Hematopoietic multipotent progenitor cell treated with erythropoietin and hydrocortisone succinate and interleukin-3 and kit ligand, for 15 days (in vitro differentiated cells): Measurements from ENCODE around the gene VPS8.
"Not testable (repeated sequence)": the region's sequence is repeated elsewhere in the genome, so short reads cannot be mapped to it uniquely, and the experiment has no call there.

Experiments used
- DNase-seq: peaks from one replicate; pipeline ENCODE4 v3.0.0-alpha.2; 2015; ENCODE audit warnings: low spot score

Gene VPS8

GRCh38 chr3:184872200-184872599 is 60.2 kb downstream of the VPS8 start:
- no peak for DNase-seq

GRCh38 chr3:184873141-184873540 is 61.2 kb downstream of the VPS8 start:
- no peak for DNase-seq

DNA sequence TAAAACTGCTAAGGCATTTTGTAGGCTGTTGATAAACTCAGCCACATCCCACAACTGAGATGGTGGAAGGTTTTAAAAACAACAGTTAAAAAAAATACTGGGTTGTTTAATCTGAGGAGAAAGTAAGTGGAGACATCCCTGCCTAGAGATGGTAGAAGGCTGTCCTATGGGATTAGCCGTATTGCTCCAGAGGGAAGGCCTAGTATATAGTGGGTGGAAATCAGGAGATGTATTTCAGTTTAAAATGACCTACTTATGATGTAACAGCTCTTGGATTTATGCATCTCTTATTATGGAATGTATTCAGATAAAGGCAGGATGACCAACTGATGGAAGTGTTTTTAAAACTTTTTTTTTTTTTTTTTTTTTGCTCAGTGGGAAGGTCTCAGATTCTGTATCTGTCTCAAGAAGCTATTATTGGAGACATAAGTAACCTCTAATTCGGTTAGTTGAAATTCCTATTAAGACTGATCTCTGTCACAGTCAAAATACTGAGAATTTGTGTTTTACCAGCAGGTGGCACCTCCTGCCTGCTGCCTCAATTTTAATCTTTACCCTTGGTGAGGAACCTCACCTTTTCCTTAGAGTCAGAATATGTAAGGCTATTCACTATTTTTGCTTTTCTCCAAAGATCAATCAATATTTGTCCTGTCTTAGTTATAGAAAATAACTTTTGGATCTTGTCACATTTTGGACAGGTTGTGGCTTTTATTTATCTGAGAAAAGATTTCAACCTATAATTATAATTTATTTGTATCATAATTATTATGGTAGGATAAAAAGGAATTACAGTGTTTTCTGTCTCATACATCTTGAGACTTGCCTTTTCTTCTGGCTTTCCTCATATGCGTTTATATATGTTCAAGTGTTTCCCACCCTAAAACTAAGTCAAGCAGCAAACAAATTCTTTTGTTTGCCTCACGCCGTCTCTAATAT is 63.0 kb downstream of the VPS8 start:
- peak; percentile 23 for DNase-seq

DNA sequence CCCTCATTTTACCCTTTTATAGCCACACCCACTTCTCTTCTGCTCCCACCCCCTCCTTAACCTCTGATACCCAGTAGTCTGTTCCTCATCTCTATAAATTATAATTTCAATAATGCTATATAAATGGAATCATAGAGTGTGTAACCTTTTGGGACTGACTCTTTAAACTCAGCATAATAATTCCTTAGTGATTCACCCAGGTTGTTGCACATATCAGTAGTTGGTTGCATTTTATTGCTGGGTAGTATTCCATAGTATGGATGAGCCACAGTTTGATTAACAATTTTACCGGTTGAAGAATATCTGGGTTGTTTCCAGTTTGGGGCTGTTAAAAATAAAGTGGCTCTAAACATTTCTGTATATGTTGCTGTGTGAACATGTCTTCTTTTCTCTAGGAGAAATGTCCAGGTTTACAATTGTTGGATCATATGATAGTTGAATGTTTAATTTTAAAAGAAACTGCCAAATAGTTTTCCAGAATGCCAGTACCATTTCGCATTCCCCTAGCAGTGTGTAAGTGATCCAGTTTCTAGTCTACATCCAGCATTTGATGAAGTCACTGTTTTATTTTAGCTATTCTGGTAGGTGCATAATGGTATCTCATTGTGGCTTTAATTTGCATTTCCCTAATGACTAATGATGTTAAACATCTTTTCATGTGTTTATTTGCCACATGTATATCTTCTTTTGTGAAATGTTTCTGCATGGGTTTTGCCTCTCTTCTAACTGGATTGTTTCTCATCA is 68.5 kb downstream of the VPS8 start:
- no peak for DNase-seq

GRCh38 chr3:184884359-184885017 is 72.5 kb downstream of the VPS8 start:
- DNase-seq, result no peak

- DNase-seq, result no peak
These were observed 73.1 kb downstream of the VPS8 start for GRCh38 chr3:184885112-184885511.

GRCh38 chr3:184887574-184887973 is 75.6 kb downstream of the VPS8 start:
- DNase-seq, result no peak

DNA sequence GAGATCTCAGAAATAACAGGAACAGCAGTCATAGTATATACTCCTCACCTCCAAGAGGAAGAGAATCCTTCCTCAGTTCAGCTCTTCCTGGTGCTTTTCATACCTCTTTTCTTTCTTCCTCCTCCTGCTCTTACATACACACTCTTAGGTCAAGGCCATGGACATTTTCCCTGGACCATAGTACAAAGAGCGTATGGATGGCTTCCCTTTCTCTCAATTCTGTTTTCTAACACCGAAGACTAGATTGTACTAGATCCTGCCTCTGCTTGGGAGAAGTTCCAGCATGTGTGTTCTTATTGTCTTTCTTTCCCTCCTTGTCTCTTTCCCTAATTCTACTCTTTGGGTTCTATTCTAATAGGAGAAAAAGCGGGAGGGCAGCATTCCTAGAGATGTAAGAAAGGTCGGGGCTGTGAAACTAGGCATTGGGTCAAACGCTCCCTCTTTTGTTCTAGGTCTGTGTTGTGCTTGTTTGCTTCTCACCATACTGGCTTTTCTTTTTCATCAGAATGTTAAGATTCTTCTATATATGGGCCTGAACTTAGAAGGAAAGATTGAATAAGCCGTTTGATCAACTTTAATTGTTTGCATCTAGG is 77.4 kb downstream of the VPS8 start:
- no peak for DNase-seq

DNA sequence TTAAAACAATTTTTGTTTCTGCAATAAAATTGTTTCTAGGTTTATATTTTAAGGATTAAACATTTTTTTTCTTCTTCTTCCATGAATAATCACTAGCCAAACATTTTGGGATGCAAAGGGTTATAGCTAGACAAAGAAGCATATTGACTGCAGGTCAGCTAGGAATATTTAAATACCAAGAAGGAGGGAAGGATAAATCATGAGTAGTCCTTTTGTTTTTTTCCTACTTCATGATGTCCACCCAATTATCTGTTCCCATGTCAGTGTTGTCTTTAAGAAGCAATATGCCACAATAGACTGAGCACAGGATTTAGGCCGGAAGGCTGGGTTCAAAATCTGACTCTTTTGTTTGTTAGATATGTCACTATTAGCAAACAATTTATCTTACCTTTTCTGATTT is 82.1 kb downstream of the VPS8 start:
- DNase-seq, result no peak

DNA sequence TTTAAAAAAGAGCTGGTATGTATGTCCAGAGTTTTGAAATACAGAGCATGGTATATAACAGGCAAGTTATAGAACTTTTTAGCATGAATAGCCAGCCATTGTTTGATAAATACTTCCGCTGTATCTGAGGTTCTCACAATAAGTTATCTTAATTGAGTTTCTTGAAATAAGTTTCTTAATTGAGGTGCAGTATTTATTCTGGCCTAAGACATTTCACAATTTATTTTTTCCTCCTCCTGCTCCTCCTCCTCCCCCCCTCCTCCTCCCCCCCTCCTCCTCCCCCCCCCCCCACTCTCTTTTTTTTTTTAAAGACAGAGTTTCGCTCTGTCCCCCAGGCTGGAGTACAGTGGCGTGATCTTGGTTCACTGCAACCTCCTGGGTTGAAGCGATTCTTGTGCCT is 83.4 kb downstream of the VPS8 start:
- no peak for DNase-seq

DNA sequence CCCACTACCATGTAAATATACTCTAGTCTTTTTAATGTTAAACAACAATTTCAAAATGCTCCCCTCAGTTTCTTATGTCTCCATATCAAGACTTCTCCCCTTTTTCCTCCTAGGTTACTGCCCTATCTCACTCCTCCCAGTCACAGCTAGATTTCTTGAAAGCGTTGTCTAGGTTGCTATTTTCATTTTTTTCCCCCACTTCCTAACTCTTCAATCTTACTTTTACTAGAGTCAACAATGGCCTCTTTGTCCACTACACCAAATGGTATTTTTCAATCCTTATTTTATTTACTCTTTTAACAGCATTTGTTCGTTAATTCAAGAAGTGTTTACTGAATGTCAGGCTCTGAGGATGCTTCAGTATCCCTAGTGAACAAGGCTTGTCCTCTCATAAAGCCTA is 84.4 kb downstream of the VPS8 start:
- DNase-seq, result no peak

DNA sequence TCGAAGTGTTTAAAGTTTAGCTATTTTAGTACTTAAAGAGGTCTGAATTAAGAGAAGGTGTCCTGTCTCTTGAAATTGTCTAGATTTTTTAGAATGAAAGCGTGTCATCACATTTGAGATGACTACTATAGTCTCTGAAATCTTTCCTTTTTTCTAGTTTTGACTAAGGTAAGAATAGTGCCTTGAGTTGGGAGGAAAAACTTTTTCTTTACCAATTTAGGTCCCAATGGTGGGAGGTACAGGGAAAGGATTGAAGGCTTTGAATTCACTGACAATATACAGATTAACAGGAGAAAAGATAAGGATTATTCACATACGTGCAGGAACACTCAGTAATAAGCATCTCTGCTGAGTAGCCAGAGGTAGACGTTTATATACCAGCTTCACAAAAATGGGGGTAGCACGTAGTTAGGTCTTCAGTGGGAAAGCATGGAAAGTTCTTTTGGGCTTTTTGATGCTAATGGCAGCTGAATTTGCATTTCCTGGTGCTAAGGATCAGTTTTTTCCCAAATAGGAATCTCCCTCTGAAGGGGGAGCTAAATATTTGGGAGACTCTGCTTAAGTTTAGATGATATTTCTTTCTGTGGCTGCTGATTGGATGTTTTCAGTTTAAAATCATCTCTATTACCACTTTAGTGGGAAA is 88.1 kb downstream of the VPS8 start:
- no peak for DNase-seq

GRCh38 chr3:184907031-184907430 is 95.1 kb downstream of the VPS8 start:
- not testable (repeated sequence) for DNase-seq

DNA sequence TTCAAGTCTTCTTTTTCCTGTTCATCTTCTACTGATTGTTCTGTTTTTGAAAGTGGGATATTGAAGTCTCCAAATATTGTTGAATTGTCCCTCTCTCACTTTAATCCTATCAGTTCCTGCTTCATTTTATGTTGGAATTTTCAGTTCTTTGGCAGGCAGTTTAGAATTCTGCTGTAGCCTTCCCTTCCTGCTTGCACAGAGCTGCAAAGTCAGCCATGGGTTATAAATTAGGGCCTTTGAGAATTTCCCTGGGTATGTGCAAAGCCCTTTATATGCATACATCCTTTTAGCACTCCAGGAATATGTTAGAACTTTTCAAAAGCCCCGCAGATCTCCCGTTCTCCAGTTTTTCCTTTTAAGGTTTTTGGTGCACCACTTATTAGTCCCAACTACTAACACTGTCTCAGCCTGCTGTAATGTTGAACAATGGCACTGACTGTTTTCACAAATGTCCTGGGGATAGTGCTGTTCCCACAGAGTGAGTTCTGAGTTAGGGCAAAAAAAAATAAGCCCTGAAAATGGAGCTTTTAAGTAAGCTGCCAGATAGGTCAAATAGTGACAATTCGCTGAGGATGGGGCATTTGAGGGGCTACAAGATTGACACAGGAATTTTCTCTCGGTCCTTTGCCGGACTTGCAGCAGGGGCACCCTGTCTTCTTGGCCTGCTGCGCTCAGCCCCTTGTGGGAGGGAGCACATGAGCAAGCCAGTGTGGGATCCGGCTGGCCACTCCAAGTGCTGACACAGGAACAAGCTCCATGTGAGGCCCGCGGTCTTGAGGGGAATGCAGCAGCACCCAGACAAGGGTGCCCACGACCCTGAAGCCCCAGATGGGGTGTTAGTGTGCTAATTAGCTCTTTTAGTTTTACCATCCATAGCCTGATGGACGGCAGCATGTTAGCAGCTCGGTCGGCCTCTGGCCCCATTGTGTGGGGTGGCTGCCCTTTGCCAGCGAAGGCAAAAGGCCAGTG is 96.0 kb downstream of the VPS8 start:
- DNase-seq, result no peak

GRCh38 chr3:184908859-184909258 is 96.9 kb downstream of the VPS8 start:
- no peak for DNase-seq

DNA sequence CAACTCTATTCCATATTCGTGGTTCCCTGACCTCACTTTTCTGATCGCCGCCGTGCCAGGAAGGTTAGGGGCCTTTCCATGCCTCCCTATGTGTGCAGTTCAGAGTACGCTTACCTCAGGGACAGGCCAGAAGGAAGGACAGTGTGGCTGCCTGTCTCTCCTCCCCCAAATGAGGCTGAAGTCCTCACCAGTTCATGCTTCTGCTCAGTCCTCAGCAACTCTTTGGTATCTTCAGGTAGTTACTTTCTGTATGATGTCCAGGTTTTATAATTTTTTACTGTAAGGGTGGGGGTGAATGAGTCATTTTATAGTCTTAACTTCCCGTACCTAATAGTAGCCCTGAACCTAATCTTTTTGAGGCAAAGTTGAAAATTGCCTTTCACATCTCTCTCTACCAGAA is 98.7 kb downstream of the VPS8 start:
- DNase-seq, result no peak

DNA sequence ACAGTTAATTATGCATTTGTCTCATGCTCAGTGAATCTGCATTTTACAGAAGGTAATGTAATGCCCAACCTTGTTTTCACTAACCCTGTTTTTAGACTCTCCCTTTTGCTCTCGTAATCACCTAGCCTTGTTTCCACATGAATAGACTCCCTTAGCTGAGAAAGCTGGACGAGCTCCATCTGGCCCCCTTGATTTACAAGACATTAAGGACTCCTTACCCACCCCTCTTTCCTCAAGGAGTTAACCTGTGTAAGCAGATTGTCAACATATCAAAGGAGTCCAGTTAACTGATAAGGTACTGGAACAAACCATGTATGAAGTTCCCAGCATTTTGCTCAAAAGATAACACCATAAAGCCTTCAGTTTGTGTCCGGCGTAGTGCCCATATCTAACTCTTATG is 99.6 kb downstream of the VPS8 start:
- no peak for DNase-seq

- no peak for DNase-seq
These were observed 100.2 kb downstream of the VPS8 start for GRCh38 chr3:184912163-184912562.

GRCh38 chr3:184914628-184915027 is 102.7 kb downstream of the VPS8 start:
- DNase-seq, result no peak

DNA sequence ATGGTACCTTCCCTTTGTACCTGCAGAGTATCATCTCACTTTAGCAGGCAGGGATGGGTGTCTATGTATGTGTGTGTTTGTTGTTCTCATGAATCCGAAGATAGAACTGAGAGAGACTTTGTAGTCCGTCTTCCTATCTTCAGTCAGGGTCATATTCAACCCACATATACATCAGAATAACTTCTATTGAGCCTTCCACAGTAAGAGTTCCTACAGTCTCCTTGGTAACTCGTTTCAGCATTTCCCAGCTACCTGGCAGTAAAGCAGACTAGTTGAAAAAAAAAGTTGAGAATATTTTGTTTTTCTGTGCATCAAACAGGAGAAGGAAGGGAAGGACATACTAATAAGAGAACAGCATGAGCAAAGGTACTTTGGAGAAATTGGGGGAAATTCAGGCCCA is 106.8 kb downstream of the VPS8 start:
- DNase-seq, result no peak

GRCh38 chr3:184919651-184920050 is 107.7 kb downstream of the VPS8 start:
- no peak for DNase-seq
